ENCODE measurements around the gene EIF4E1B.

DNA sequence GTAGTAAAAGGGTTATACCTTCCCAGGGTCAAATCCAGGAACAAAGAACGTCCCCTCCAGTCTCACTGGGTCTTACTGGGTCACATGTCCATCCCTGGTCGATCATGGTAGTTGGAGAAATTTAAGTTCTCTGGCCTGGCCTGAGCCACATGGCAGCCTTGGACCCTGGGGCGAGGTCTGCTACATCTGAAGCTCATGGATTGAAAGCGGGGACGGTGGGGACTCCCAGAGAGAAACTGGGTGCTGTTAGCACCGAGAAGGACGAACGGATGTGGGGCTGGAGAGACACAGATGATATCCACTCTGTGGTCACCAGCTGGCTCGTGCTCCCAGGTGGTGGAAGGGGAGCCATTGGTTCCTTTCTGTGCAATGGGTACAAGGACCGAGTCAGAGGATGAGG, 63.7 kb downstream of the EIF4E1B start:
- TF ChIP-seq, protein P1, sequence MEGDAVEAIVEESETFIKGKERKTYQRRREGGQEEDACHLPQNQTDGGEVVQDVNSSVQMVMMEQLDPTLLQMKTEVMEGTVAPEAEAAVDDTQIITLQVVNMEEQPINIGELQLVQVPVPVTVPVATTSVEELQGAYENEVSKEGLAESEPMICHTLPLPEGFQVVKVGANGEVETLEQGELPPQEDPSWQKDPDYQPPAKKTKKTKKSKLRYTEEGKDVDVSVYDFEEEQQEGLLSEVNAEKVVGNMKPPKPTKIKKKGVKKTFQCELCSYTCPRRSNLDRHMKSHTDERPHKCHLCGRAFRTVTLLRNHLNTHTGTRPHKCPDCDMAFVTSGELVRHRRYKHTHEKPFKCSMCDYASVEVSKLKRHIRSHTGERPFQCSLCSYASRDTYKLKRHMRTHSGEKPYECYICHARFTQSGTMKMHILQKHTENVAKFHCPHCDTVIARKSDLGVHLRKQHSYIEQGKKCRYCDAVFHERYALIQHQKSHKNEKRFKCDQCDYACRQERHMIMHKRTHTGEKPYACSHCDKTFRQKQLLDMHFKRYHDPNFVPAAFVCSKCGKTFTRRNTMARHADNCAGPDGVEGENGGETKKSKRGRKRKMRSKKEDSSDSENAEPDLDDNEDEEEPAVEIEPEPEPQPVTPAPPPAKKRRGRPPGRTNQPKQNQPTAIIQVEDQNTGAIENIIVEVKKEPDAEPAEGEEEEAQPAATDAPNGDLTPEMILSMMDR (IDR thresholded peaks at IDR 0.05): no peak
- no peak for TF ChIP-seq EZH2 (IDR thresholded peaks at IDR 0.05)

Measured in neural progenitor cell (in vitro differentiated cells).